Effector memory CD4-positive, alpha-beta T cell (primary cell): Measurements from ENCODE around the gene ZNF263.

ENCODE experiments used
- DNase-seq, 3 donors: peaks; one replicate each; pipeline ENCODE4 v3.0.0-alpha.2; 2020
- H3K27ac ChIP-seq: 2 replicates; pipeline ENCODE4 v1.7.0; 2013; ENCODE audit warnings: mild to moderate bottlenecking, low read length, moderate library complexity; ENCODE audit not compliant: insufficient read depth, poor library complexity, severe bottlenecking
- H3K27me3 ChIP-seq: replicated peaks from 2 replicates; pipeline ENCODE4 v1.7.0; 2013; ENCODE audit warnings: mild to moderate bottlenecking, low read length; ENCODE audit not compliant: insufficient read depth, control insufficient read depth, poor library complexity, severe bottlenecking
- H3K36me3 ChIP-seq: 2 replicates; pipeline ENCODE4 v1.7.0; 2013; ENCODE audit warnings: mild to moderate bottlenecking, low read length, moderate library complexity; ENCODE audit not compliant: control insufficient read depth, insufficient read depth
- H3K4me1 ChIP-seq: 2 replicates; pipeline ENCODE4 v1.7.0; 2013; ENCODE audit warnings: low read length, mild to moderate bottlenecking; ENCODE audit not compliant: control insufficient read depth, insufficient read depth, poor library complexity, severe bottlenecking
- H3K4me3 ChIP-seq: 2 replicates; pipeline ENCODE4 v1.7.0; 2013; ENCODE audit warnings: low read length, low read depth, mild to moderate bottlenecking; ENCODE audit not compliant: insufficient read depth, poor library complexity, severe bottlenecking
- H3K9me3 ChIP-seq: 2 replicates; pipeline ENCODE4 v1.7.0; 2013; ENCODE audit warnings: mild to moderate bottlenecking, low read length, moderate library complexity; ENCODE audit not compliant: control insufficient read depth

The ZNF263 gene

GRCh38 chr16:3282103-3282729 is 1.1 kb upstream of the ZNF263 start:
- Histone ChIP-seq H3K9me3 (no peaks in the 10 kb centered on the region), H3K27ac (peak overlapping the region; percentile 88), H3K4me1 (peaks cover 20% of the 10 kb centered on the region), H3K27me3 (no peaks in the 10 kb centered on the region), H3K36me3 (peaks cover 17% of the 10 kb centered on the region), H3K4me3 (peak overlapping the region; percentile 85)
- DNase-seq, result no peak

GRCh38 chr16:3283543-3284447 is 504 bp downstream of the ZNF263 start:
- Histone ChIP-seq H3K9me3 (peaks cover under 1% of the 10 kb centered on the region), H3K27me3 (no peaks in the 10 kb centered on the region), H3K27ac (peak overlapping the region; percentile 88), H3K36me3 (peaks cover 28% of the 10 kb centered on the region), H3K4me3 (peak overlapping the region; percentile 85), H3K4me1 (peaks cover 20% of the 10 kb centered on the region)
- no peak for DNase-seq

GRCh38 chr16:3285131-3285530 is 1.8 kb downstream of the ZNF263 start:
- Histone ChIP-seq H3K27ac (no peak overlapping the region), H3K4me1 (peaks cover 20% of the 10 kb centered on the region), H3K4me3 (peak overlapping the region; percentile 85), H3K36me3 (peaks cover 41% of the 10 kb centered on the region), H3K27me3 (no peaks in the 10 kb centered on the region), H3K9me3 (peaks cover 13% of the 10 kb centered on the region)
- DNase-seq, result no peak

GRCh38 chr16:3289998-3290673 is 6.8 kb downstream of the ZNF263 start:
- no peak overlapping the region for H3K27ac ChIP-seq
- H3K4me1 ChIP-seq, result peaks cover 4% of the 10 kb centered on the region
- DNase-seq, result no peak
- peak overlapping the region; percentile 14 for H3K4me3 ChIP-seq
- peaks cover 50% of the 10 kb centered on the region for H3K9me3 ChIP-seq
- H3K36me3 ChIP-seq, result peaks cover 73% of the 10 kb centered on the region
- H3K27me3 ChIP-seq, result no peaks in the 10 kb centered on the region

- Histone ChIP-seq H3K27me3 (no peaks in the 10 kb centered on the region), H3K4me1 (no peaks in the 10 kb centered on the region), H3K36me3 (peaks cover 53% of the 10 kb centered on the region), H3K27ac (no peak overlapping the region), H3K4me3 (no peak overlapping the region), H3K9me3 (peaks cover 50% of the 10 kb centered on the region)
- DNase-seq, result no peak
Measured at GRCh38 chr16:3292604-3293003, 9.3 kb downstream of the ZNF263 start.

GRCh38 chr16:3295209-3295608 is 11.9 kb downstream of the ZNF263 start:
- Histone ChIP-seq H3K9me3 (peaks cover 43% of the 10 kb centered on the region), H3K27ac (no peak overlapping the region), H3K27me3 (no peaks in the 10 kb centered on the region), H3K4me3 (no peak overlapping the region), H3K36me3 (peaks cover 31% of the 10 kb centered on the region), H3K4me1 (no peaks in the 10 kb centered on the region)
- no peak for DNase-seq

GRCh38 chr16:3295783-3296182 is 12.5 kb downstream of the ZNF263 start:
- Histone ChIP-seq H3K27me3 (no peaks in the 10 kb centered on the region), H3K27ac (no peak overlapping the region), H3K9me3 (peaks cover 37% of the 10 kb centered on the region), H3K4me1 (no peaks in the 10 kb centered on the region), H3K36me3 (peaks cover 26% of the 10 kb centered on the region), H3K4me3 (no peak overlapping the region)
- DNase-seq, result no peak

GRCh38 chr16:3304370-3304769 is 21.1 kb downstream of the ZNF263 start:
- peaks cover 11% of the 10 kb centered on the region for H3K9me3 ChIP-seq
- DNase-seq, result no peak
- peaks cover 15% of the 10 kb centered on the region for H3K36me3 ChIP-seq
- no peaks in the 10 kb centered on the region for H3K27me3 ChIP-seq
- no peak overlapping the region for H3K27ac ChIP-seq
- peaks cover 4% of the 10 kb centered on the region for H3K4me1 ChIP-seq
- H3K4me3 ChIP-seq, result no peak overlapping the region

GRCh38 chr16:3305109-3306068 is 22.1 kb downstream of the ZNF263 start, which contains the start of the genes TIGD7 and ZNF75A:
TSS of gene TIGD7 (minus strand) at chr16:3305430. CDS start at chr16:3300614, 4,816 bp downstream.
TSS of gene ZNF75A (plus strand) at chr16:3305497. CDS start at chr16:3308429, 2,932 bp downstream.
- H3K4me3 ChIP-seq, result peak within 1 kb of the TSS; percentile 92
- peaks cover 4% of the 10 kb centered on the region for H3K4me1 ChIP-seq
- peak within 1 kb of the TSS; percentile 78 for H3K27ac ChIP-seq
- H3K36me3 ChIP-seq, result peaks cover 15% of the 10 kb centered on the region
- no peaks in the 10 kb centered on the region for H3K27me3 ChIP-seq
- DNase-seq, result peak; percentile 66 to 81 (median 75)
- H3K9me3 ChIP-seq, result peaks cover 16% of the 10 kb centered on the region
